Naive thymus-derived CD8-positive, alpha-beta T cell (primary cell): ENCODE measurements around the gene KLRD1. TPM values are rescaled to one million over a fixed set of nuclear protein-coding genes. Genes with fewer than 3 reads are reported as not detected.
A peak's percentile ranks its signal among the peaks of the same experiment; 100 is the strongest.
"Not testable (repeated sequence)": the region's sequence is repeated elsewhere in the genome, so short reads cannot be mapped to it uniquely, and the experiment has no call there.

Experiments
- ATAC-seq, 2 donors: fragments of 150-1000 bp; cut with Tn5 transposase in 1 of 2; sonication (Bioruptor Pico), chemical (Tn5 transposase) in 1 of 2; 1 replicate in 1 of 2; 2 replicates in 1 of 2; pipeline ENCODE4 v1.10.0; 2021; ENCODE audit warnings: mild to moderate bottlenecking in 2 of 2, moderate library complexity in 2 of 2
- POLR2A ChIA-PET: fragments of 350-600 bp; sonication (Branson Sonifier 250); formaldehyde crosslinking; loops from one replicate; lab custom pipeline; 2021; ENCODE audit warnings: antibody characterized with exemption; lab: Charles Lee
- DNase-seq, 10 donors: peaks; one replicate each; pipeline versions ENCODE4 v3.0.0 to v3.0.0-alpha.2; 2020 to 2022
- H3K27ac Mint-ChIP-seq, 10 donors: one replicate each; pipeline ENCODE4 v1.8.0; 2020 to 2022; ENCODE audit warnings: mild to moderate bottlenecking in 10 of 10, mixed read lengths in 10 of 10, moderate library complexity in 4 of 10, inconsistent platforms in 1 of 10
- H3K27me3 Mint-ChIP-seq, 5 donors: one replicate each; pipeline ENCODE4 v1.8.0; 2021 to 2022; ENCODE audit warnings: mixed read lengths in 5 of 5
- H3K36me3 Mint-ChIP-seq, 3 donors: one replicate each; pipeline ENCODE4 v1.8.0; 2020 to 2022; ENCODE audit warnings: mixed read lengths in 3 of 3, mild to moderate bottlenecking in 2 of 3, inconsistent platforms in 1 of 3
- H3K4me1 Mint-ChIP-seq, 4 donors: one replicate each; pipeline ENCODE4 v1.8.0; 2021 to 2022; ENCODE audit warnings: mixed read lengths in 4 of 4
- H3K4me3 Mint-ChIP-seq, 10 donors: one replicate each; pipeline ENCODE4 v1.8.0; 2020 to 2022; ENCODE audit warnings: mild to moderate bottlenecking in 10 of 10, mixed read lengths in 10 of 10, moderate library complexity in 6 of 10, inconsistent platforms in 1 of 10
- H3K9me3 Mint-ChIP-seq, 9 donors: one replicate each; pipeline ENCODE4 v1.8.0; 2020 to 2022; ENCODE audit warnings: mixed read lengths in 9 of 9, mild to moderate bottlenecking in 3 of 9, inconsistent platforms in 1 of 9, moderate library complexity in 1 of 9
- polyA plus RNA-seq, 3 donors: library from polyadenylated mRNA; unstranded; fragments of 300-500 nt; fragmentation: Illumina TruSeq; gene quantifications; one replicate each; pipeline ENCODE4 v1.2.3, GENCODE V29; 2021
- total RNA-seq, 8 experiments: library from RNA in 2 of 8; stranded (reverse) in 2 of 8; gene quantifications; one replicate each; pipeline ENCODE4 v1.2.3 and lab custom pipeline; 2021 to 2026

The KLRD1 gene
- total and polyA plus RNA-seq, 5 experiments from 2014 or later, result 4.3 to 271 (median 5.0) TPM

DNA sequence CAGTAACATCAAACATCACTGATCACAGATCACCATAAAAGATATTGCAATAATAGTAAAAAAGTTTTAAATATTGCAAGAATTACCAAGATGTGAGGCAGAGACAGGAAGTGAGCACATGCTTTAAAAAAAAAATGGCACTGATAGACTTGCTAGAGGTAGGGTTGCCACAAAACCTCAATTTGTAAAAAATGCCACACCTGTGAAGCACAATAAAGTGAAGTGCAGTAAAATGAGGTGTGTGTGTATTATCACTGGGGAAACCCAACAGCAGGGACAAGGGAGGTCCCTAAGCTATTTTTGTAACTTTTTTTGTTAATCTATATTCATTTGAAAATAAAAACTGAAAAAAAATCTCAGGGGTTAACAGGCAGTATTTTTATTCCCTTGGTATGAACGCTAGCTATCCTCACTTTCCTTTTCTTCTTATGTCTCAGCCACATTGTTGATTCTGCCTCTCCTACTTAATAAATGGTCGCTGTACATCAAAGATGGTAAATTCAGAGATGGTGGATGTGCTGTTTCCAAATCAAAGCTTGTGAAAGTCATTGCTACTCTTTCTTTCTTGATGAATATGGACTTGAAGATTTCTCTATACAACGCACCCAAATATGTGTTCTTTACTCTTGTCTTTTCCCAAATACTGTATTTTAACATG lies 14.0 kb upstream of the KLRD1 start:
- peak overlapping the region; percentile 6 to 77 (median 56) for H3K4me3 Mint-ChIP-seq
- no peaks in the 10 kb centered on the region for H3K36me3 Mint-ChIP-seq
- ATAC-seq, result peak; percentile 94 to 99
- DNase-seq, result peak in 8 of 10 donors; percentile 18 to 82 (median 69)
- POLR2A ChIA-PET, result no interaction called here
- no peaks in the 10 kb centered on the region for H3K9me3 Mint-ChIP-seq
- H3K27ac Mint-ChIP-seq, result peak overlapping the region; percentile 25 to 95 (median 76)
- no peaks in the 10 kb centered on the region for H3K27me3 Mint-ChIP-seq
- peaks cover 11 to 58% (median 49%) of the 10 kb centered on the region in 4 donors for H3K4me1 Mint-ChIP-seq

DNA sequence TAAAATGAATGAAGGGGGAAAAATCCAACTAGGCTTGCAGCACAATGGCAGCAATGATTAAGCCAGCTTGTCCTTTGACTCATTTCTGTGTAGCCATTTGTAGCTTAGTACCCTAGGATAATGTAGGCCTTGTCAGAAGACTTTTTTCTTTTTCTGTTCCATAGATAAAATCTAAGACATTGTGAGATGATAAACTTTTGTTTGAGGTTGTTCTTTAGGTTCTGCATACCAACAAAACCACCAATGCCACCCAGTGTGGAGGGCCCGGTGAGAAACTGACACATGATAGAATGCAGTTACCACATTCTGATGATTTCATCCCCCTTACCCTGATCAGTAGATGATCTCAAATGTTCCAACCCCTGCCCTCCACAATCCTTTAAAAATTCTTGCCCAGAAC lies 6.6 kb upstream of the KLRD1 start:
- H3K4me1 Mint-ChIP-seq, result peaks cover 2 to 49% (median 25%) of the 10 kb centered on the region in 4 donors
- H3K9me3 Mint-ChIP-seq, result peaks cover 0 to 6% (median 0%) of the 10 kb centered on the region in 9 donors
- peaks cover 0 to 3% (median 1%) of the 10 kb centered on the region in 5 donors for H3K27me3 Mint-ChIP-seq
- POLR2A ChIA-PET, result no interaction called here
- peaks cover 0 to 2% (median 0%) of the 10 kb centered on the region in 3 donors for H3K36me3 Mint-ChIP-seq
- ATAC-seq (no peak), DNase-seq (no peak)
- H3K4me3 Mint-ChIP-seq, result no peak overlapping the region
- H3K27ac Mint-ChIP-seq, result peak overlapping the region in 4 of 10 donors; percentile 3 to 68 (median 62)

DNA sequence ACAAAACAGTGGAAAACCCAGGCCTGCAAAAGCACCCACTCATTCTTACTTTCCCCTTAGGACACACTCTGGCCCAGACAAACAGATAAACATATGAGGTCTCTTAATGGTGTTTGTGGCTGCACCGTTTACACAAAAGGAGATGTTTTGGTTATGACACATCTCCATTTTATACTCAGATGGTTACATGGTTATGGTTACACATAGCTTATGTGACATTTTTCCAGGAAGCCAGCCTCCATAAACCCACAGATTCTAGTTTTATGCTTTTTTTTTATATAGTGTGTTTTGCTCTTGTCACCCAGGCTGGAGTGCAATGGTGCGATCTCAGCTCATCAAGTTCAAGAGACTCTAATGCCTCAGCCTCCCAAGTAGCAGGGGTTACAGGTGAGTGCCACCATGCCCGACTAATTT lies 3.5 kb upstream of the KLRD1 start:
- H3K27ac Mint-ChIP-seq, result peak overlapping the region in 2 of 10 donors; percentile 3 to 79

DNA sequence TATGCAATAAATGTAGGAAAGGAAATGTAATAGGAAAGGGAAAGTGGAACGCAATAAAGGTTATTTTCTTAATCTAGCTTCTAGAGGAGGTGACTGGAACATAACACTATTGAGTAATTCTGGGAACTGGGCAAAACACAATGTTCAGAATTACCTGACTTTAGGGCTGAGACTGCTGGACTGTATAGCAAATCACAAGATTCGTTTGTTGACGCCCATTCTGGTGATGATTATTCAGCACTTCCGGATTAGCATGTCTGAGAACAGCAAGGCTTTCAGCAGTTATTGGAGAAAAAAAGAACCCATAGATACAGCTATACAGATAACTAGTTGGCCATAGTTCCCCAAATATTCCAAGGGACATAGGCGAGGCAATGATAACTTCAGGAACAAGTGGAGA lies 2.3 kb upstream of the KLRD1 start:
- peak overlapping the region in 3 of 10 donors; percentile 30 to 87 (median 75) for H3K4me3 Mint-ChIP-seq
- no peak for DNase-seq
- POLR2A ChIA-PET, result no interaction called here

More for the DNA sequence above, 3.5 kb upstream of the KLRD1 start:
- Mint-ChIP-seq H3K9me3 (peaks cover 0 to 6% (median 0%) of the 10 kb centered on the region in 9 donors), H3K36me3 (peaks cover 0 to 2% (median 0%) of the 10 kb centered on the region in 3 donors), H3K27me3 (peaks cover 0 to 3% (median 1%) of the 10 kb centered on the region in 5 donors), H3K4me3 (peak overlapping the region in 1 of 10 donors; percentile 46), H3K4me1 (peaks cover 2 to 42% (median 20%) of the 10 kb centered on the region in 4 donors)
- DNase-seq, result no peak
- POLR2A ChIA-PET, result no interaction called here
- peak in 1 of 2 donors; percentile 25 for ATAC-seq

DNA sequence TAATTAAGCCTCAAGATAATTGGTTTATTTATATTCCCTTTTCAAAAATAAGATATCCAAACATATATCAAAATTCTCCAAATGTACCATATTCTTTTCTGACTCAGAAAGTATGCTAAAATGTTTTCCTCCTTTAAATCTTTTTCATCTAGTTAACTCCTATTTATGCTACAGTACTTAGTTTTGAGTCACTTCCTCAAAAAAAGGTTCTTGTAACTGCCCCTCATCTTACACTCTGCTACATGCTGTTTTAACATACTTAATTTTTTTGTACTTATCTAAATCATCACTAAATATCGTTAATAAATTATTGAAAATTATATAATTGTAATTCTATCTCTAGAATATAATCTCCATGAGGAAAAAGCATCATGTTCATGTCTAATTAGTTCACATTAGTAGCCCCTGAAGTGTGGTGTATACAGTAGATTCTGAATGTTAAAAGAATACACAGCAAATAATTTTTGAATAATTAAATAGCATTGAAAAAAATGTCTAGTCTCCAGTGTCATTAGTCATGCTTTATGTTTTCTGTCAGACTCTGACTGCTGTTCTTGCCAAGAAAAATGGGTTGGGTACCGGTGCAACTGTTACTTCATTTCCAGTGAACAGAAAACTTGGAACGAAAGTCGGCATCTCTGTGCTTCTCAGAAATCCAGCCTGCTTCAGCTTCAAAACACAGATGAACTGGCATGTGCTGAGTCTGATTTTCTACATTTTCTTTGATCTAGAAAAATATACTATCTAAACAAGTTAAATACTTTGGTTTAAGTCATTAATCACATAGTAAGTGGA lies 3.5 kb downstream of the KLRD1 start:
- DNase-seq (no peak), ATAC-seq (no peak)
- Mint-ChIP-seq H3K4me3 (peak overlapping the region in 3 of 10 donors; percentile 38 to 81 (median 79)), H3K4me1 (peaks cover 0 to 7% (median 6%) of the 10 kb centered on the region in 4 donors), H3K36me3 (no peaks in the 10 kb centered on the region), H3K27me3 (no peaks in the 10 kb centered on the region), H3K27ac (peak overlapping the region in 2 of 10 donors; percentile 74 to 88), H3K9me3 (no peaks in the 10 kb centered on the region)
- POLR2A ChIA-PET, result no interaction called here

More for the DNA sequence above, 2.3 kb upstream of the KLRD1 start:
- Mint-ChIP-seq H3K27me3 (peaks cover 0 to 1% (median 0%) of the 10 kb centered on the region in 5 donors), H3K36me3 (peaks cover 0 to 2% (median 0%) of the 10 kb centered on the region in 3 donors), H3K4me1 (peaks cover 2 to 39% (median 20%) of the 10 kb centered on the region in 4 donors), H3K9me3 (peaks cover 0 to 6% (median 0%) of the 10 kb centered on the region in 9 donors), H3K27ac (peak overlapping the region in 5 of 10 donors; percentile 25 to 88 (median 74))
- no peak for ATAC-seq

DNA sequence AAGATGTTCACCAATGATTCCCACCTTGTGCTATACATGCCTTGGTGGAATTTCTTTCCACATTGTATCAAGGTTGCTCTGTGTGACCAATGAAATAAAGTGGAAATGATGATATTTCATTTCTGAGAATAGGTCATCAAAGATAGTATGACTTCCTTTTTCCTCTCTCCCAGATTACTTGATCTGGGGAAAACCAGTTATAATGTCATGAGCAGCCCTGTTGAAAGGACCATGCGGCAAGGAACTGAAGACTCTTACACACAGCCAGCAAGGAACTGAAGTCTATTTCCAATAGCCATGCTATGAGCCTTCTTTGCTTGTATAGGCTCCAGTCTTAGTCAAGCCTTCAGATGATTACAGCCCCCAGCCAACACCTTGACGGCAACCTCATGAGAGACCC lies 11.7 kb downstream of the KLRD1 start:
- DNase-seq (no peak), ATAC-seq (no peak)
- Mint-ChIP-seq H3K4me1 (peaks cover 7 to 40% (median 13%) of the 10 kb centered on the region in 4 donors), H3K9me3 (no peaks in the 10 kb centered on the region), H3K27ac (peak overlapping the region in 2 of 10 donors; percentile 31 to 73), H3K4me3 (no peak overlapping the region), H3K36me3 (peaks cover 0 to 4% (median 0%) of the 10 kb centered on the region in 3 donors), H3K27me3 (no peaks in the 10 kb centered on the region)
- POLR2A ChIA-PET, result no interaction called here

DNA sequence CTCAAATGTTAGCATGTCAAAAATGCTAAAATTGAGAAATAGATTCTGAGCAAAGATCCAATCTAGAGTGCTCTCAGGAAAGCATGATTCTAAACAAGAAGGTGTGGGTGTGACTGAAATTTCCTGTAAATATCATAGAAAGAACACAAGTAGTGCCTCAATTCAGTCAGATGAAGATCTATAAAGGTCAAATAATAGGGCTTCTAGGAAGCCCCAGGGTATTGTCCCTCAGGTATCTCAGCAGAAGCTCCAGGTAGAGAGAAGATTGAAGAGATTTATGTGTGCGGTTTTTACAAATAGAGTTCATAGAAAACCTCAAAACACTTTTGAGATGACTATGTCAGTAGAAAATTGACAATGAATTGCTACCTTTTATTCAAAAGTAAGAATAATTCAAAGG lies 13.0 kb downstream of the KLRD1 start:
- ATAC-seq (no peak), DNase-seq (no peak)
- Mint-ChIP-seq H3K27ac (peak overlapping the region in 7 of 10 donors; percentile 0 to 79 (median 30)), H3K4me1 (peaks cover 7 to 41% (median 13%) of the 10 kb centered on the region in 4 donors), H3K36me3 (peaks cover 0 to 4% (median 0%) of the 10 kb centered on the region in 3 donors), H3K27me3 (no peaks in the 10 kb centered on the region), H3K4me3 (no peak overlapping the region), H3K9me3 (no peaks in the 10 kb centered on the region)
- POLR2A ChIA-PET, result no interaction called here

DNA sequence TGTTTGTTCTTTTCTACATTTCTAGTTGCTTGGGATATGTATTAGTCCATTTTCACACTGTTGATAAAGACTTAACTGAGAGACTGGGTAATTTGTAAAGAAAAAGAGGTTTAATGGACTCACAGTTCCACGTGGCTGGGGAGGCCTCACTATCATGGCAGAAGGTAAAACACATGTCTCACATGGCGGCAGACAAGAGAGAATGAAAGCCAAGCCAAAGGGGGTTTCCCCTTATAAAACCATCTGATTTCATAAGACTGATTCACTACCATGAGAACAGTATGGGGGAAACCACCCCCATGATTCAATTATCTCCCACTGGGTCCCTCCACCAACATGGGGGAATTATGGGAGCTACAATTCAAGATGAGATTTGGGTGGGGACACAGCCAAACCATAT lies 21.0 kb downstream of the KLRD1 start:
- Mint-ChIP-seq H3K4me1 (peaks cover 5 to 12% (median 9%) of the 10 kb centered on the region in 4 donors), H3K36me3 (peaks cover 0 to 10% (median 0%) of the 10 kb centered on the region in 3 donors), H3K27ac (peak overlapping the region in 2 of 10 donors; percentile 21 to 50)
- DNase-seq, H3K4me3 Mint-ChIP-seq, H3K9me3 Mint-ChIP-seq, H3K27me3 Mint-ChIP-seq, POLR2A ChIA-PET, ATAC-seq: not testable (repeated sequence)

DNA sequence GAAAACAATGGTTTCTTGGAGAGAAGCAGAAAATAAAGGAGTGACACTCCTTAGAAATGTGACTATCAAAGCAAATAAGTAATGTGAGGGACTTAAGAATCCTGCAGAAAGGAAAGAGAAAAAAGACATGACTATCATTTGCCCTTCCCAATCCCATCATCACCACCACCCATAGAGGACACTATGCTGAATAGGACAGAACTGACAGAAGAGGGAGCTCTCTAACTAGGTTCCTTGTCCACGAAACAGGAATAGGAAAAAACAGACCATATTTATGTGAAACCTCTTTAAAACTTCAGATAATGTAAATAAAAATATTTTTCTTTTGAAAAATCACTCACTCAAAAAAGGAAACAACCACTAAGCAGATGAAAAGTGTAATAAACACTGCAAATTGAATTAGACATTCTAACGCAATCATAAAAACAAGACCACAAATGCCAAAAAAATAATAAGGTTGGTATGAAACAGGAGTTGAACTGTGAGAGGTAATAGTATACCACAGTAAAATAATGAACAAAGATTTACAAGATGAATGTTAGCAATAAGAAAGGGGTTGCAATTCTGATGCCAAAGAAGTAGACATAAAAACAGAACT lies 24.1 kb downstream of the KLRD1 start:
- ATAC-seq, result peak; percentile 62 to 93
- Mint-ChIP-seq H3K4me3 (no peak overlapping the region), H3K4me1 (peaks cover 7 to 11% (median 8%) of the 10 kb centered on the region in 4 donors), H3K9me3 (peaks cover 0 to 4% (median 0%) of the 10 kb centered on the region in 9 donors), H3K27ac (peak overlapping the region in 6 of 10 donors; percentile 4 to 61 (median 34)), H3K36me3 (peaks cover 0 to 3% (median 0%) of the 10 kb centered on the region in 3 donors), H3K27me3 (no peaks in the 10 kb centered on the region)
- POLR2A ChIA-PET, result interaction anchor here (0.5 to 2.1 kb wide), 3 partner anchors 85 to 336 kb away, joined by 3 to 7 read pairs (median 3); no protein-coding TSS in a partner anchor
- DNase-seq, result peak in 4 of 10 donors; percentile 20 to 58 (median 44)

DNA sequence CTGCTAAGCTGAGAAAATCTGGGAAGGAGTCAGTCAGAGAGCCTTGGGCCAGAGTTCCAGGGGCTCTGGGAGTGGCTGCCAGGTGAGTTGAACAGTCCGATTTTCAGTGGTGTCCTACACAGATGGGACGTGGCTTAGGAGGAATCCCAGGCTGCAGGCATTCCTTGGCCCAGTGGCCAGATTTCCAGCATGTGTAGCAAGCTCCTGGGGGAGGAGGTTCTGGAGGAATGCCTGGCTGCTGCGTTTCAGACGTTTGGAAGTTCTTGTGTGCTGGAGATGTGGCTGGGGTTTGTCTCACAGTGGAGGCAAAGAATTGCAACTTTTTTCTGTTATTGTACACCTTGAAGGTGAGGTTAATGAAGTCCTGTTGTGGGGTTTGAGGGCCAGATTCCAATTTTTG lies 28.5 kb downstream of the KLRD1 start:
- H3K4me3 Mint-ChIP-seq, H3K36me3 Mint-ChIP-seq, DNase-seq, H3K27me3 Mint-ChIP-seq, POLR2A ChIA-PET, ATAC-seq, H3K9me3 Mint-ChIP-seq: not testable (repeated sequence)
- Mint-ChIP-seq H3K27ac (peak overlapping the region in 1 of 10 donors; percentile 54), H3K4me1 (peaks cover 9 to 13% (median 10%) of the 10 kb centered on the region in 4 donors)

DNA sequence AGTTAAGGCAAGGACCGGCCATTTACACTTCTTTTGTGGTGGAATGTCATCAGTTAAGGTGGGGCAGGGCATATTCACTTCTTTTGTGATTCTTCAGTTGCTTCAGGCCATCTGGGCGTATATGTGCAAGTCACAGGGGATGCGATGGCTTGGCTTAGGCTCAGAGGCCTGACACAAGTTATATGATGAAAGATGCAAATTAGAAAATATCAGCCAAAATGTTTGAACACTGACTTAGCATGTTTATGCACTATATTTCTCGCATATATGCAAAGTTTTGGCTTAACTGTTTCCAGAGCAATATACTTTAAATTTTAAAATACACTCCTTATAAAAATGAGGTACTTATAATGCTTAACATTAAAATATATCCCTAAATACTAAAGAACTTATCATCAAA lies 30.8 kb downstream of the KLRD1 start:
- peaks cover 6 to 16% (median 9%) of the 10 kb centered on the region in 4 donors for H3K4me1 Mint-ChIP-seq
- POLR2A ChIA-PET, H3K36me3 Mint-ChIP-seq, ATAC-seq, H3K27me3 Mint-ChIP-seq, H3K4me3 Mint-ChIP-seq, DNase-seq: not testable (repeated sequence)
- H3K27ac Mint-ChIP-seq, result peak overlapping the region in 3 of 10 donors; percentile 9 to 13 (median 11)
- peaks cover 0 to 11% (median 7%) of the 10 kb centered on the region in 9 donors for H3K9me3 Mint-ChIP-seq
